Mucosa of stomach (tissue), 1 donor: ENCODE data around the gene CEP131.
"Not testable (repeated sequence)": the region's sequence is repeated elsewhere in the genome, so short reads cannot be mapped to it uniquely, and the experiment has no call there.

Experiments
- H3K27me3 ChIP-seq: one replicate; pipeline ENCODE4 v1.7.0; 2013; ENCODE audit warnings: mild to moderate bottlenecking, low read length; ENCODE audit not compliant: control insufficient read depth, insufficient read depth
- H3K36me3 ChIP-seq: one replicate; pipeline ENCODE4 v1.7.0; 2013; ENCODE audit warnings: low read length; ENCODE audit not compliant: control insufficient read depth, insufficient read depth
- H3K4me1 ChIP-seq: one replicate; pipeline ENCODE4 v1.7.0; 2013; ENCODE audit warnings: mild to moderate bottlenecking, low read length; ENCODE audit not compliant: control insufficient read depth, insufficient read depth
- H3K4me3 ChIP-seq: one replicate; pipeline ENCODE4 v1.7.0; 2013; ENCODE audit warnings: low read length
- H3K9ac ChIP-seq: one replicate; pipeline ENCODE4 v1.7.0; 2013; ENCODE audit warnings: mild to moderate bottlenecking, low read length, moderate library complexity
- H3K9me3 ChIP-seq: one replicate; pipeline ENCODE4 v1.7.0; 2013; ENCODE audit warnings: mild to moderate bottlenecking, low read length, moderate library complexity; ENCODE audit not compliant: control insufficient read depth
- donor health status: Pancreatic carcinoma.

Gene CEP131

DNA sequence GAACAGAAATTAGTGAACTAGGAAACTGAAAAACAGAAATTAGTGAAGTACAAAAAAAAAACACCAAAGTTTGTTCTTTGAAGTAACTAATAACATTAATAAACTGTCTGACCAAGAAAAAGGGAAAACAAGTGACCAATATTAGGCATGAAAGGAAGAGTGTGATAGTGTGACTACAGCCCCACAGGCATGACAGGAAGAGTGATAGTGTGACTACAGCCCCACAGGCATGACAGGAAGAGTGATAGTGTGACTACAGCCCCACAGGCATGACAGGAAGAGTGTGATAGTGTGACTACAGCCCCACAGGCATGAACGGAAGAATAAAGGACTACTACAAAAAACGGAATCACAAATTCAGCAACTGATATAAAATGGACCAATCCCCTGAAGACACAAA, 4.9 kb upstream of the CEP131 start:
- not testable (repeated sequence) for H3K36me3 ChIP-seq, H3K4me3 ChIP-seq

GRCh38 chr17:81223762-81224130, 981 bp upstream of the CEP131 start:
- no peaks in the 10 kb centered on the region for H3K9me3 ChIP-seq
- no peak overlapping the region for H3K9ac ChIP-seq
- no peaks in the 10 kb centered on the region for H3K36me3 ChIP-seq
- H3K4me3 ChIP-seq: no peak overlapping the region
- H3K4me1 ChIP-seq: peaks cover 17% of the 10 kb centered on the region
- H3K27me3 ChIP-seq: peaks cover 5% of the 10 kb centered on the region

More for the DNA sequence above, 4.9 kb upstream of the CEP131 start:
- H3K9ac ChIP-seq, H3K9me3 ChIP-seq, H3K4me1 ChIP-seq, H3K27me3 ChIP-seq: not testable (repeated sequence)

DNA sequence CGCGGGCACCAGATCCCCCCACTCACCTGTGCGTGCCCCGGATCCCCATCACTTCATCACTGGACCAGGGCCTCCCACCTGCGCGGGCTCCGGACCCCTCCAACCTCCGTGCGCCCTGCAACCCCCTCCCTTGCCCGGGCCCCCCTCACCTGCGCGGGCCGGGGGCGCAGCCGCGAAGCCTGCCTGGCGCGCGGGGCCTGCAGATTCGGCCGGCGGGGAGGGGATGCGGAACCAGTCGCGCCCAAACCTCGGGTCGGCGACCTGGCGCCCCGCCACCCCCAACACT, 202 bp downstream of the CEP131 start:
- no peaks in the 10 kb centered on the region for H3K9me3 ChIP-seq
- peak overlapping the region; percentile 55 for H3K9ac ChIP-seq
- H3K27me3 ChIP-seq: peaks cover 5% of the 10 kb centered on the region
- peak overlapping the region; percentile 60 for H3K4me3 ChIP-seq
- no peaks in the 10 kb centered on the region for H3K36me3 ChIP-seq
- H3K4me1 ChIP-seq: peaks cover 17% of the 10 kb centered on the region

GRCh38 chr17:81221842-81222619, 734 bp downstream of the CEP131 start:
- peaks cover 5% of the 10 kb centered on the region for H3K27me3 ChIP-seq
- peak overlapping the region; percentile 55 for H3K9ac ChIP-seq
- no peaks in the 10 kb centered on the region for H3K9me3 ChIP-seq
- peak overlapping the region; percentile 60 for H3K4me3 ChIP-seq
- H3K36me3 ChIP-seq: no peaks in the 10 kb centered on the region
- H3K4me1 ChIP-seq: peaks cover 17% of the 10 kb centered on the region

DNA sequence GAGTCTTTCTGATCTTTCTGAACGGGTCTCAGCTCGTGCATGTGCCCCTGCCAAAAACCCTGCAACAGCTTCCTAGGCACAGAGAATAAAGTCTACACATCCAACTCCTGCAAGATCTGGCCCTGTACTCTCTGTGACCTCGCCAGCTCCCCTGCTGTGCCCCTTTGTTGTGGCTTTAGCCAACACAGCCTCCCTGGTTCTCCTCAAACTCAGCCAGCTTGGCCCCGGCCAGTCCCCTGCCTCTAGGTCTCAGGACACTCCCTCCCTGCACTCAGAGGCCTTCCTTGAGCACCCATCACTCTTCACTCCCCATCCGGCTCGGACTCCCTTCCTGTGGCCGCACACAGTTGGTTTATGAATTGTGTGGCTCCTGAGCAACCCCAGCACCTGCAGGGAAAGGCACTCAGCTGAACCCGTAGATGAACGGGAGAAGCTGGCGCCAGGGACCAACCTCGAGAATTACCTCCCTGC, 1.4 kb downstream of the CEP131 start:
- Histone ChIP-seq H3K4me1 (peaks cover 17% of the 10 kb centered on the region), H3K4me3 (peak overlapping the region; percentile 60), H3K27me3 (peaks cover 5% of the 10 kb centered on the region), H3K9me3 (no peaks in the 10 kb centered on the region), H3K36me3 (no peaks in the 10 kb centered on the region), H3K9ac (no peak overlapping the region)

- H3K36me3 ChIP-seq: no peaks in the 10 kb centered on the region
- H3K4me1 ChIP-seq: peaks cover 17% of the 10 kb centered on the region
- H3K4me3 ChIP-seq: no peak overlapping the region
- peaks cover 5% of the 10 kb centered on the region for H3K27me3 ChIP-seq
- H3K9me3 ChIP-seq: no peaks in the 10 kb centered on the region
- no peak overlapping the region for H3K9ac ChIP-seq
Measured at GRCh38 chr17:81219476-81220180, 3.1 kb downstream of the CEP131 start.

- H3K4me1 ChIP-seq: peaks cover 17% of the 10 kb centered on the region
- H3K9ac ChIP-seq: no peak overlapping the region
- peaks cover 5% of the 10 kb centered on the region for H3K27me3 ChIP-seq
- no peaks in the 10 kb centered on the region for H3K9me3 ChIP-seq
- no peak overlapping the region for H3K4me3 ChIP-seq
- no peaks in the 10 kb centered on the region for H3K36me3 ChIP-seq
Measured at GRCh38 chr17:81218991-81219390, 3.8 kb downstream of the CEP131 start.

DNA sequence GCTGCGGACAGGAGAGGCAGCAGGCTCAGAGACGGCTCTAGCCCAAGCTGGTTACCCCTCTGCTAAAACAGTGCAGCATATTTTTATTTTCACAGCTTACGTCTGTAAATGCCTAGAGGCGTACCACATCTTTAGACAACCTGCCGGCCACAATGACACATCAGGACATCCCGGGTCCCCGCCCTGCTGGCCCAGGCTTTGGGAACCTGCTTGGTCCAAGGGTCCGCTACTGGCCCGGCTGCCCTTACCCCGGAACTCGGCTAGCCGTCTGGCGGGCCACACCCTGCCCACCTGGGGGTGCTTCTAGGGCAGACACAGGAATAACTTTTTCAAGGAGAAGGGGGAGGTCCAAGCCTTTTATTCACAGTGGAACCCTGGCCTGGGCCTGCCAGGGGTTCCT, 4.3 kb downstream of the CEP131 start:
- H3K36me3 ChIP-seq: no peaks in the 10 kb centered on the region
- peaks cover 13% of the 10 kb centered on the region for H3K4me1 ChIP-seq
- no peak overlapping the region for H3K9ac ChIP-seq
- no peak overlapping the region for H3K4me3 ChIP-seq
- H3K9me3 ChIP-seq: no peaks in the 10 kb centered on the region
- H3K27me3 ChIP-seq: peaks cover under 1% of the 10 kb centered on the region

GRCh38 chr17:81217491-81217890, 5.3 kb downstream of the CEP131 start:
- no peaks in the 10 kb centered on the region for H3K36me3 ChIP-seq
- no peaks in the 10 kb centered on the region for H3K27me3 ChIP-seq
- no peaks in the 10 kb centered on the region for H3K9me3 ChIP-seq
- peaks cover 11% of the 10 kb centered on the region for H3K4me1 ChIP-seq
- H3K4me3 ChIP-seq: no peak overlapping the region
- H3K9ac ChIP-seq: no peak overlapping the region

DNA sequence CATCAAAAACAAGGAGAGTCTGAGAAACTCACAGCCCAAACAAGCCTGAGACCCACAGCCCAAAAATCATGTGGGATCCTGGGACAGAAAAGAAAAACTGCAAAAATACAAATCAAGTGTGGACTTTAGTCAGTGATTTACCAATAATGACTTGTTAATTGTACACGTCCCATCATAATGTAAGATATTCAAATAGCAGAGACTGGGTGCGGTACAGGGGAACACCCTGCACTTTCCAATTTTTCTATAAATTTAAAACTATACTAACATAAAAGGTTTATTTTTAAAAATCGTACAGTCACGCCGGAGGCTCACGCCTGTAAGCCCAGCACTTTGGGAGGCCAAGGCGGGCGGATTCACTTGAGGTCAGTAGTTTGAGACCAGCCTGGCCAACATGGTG, 8.8 kb downstream of the CEP131 start:
- Histone ChIP-seq H3K36me3 (no peaks in the 10 kb centered on the region), H3K4me3 (no peak overlapping the region), H3K4me1 (no peaks in the 10 kb centered on the region), H3K9me3 (no peaks in the 10 kb centered on the region), H3K9ac (no peak overlapping the region), H3K27me3 (no peaks in the 10 kb centered on the region)

GRCh38 chr17:81212365-81212764, 10.4 kb downstream of the CEP131 start:
- Histone ChIP-seq H3K4me3 (no peak overlapping the region), H3K27me3 (no peaks in the 10 kb centered on the region), H3K4me1 (no peaks in the 10 kb centered on the region), H3K9me3 (no peaks in the 10 kb centered on the region), H3K9ac (no peak overlapping the region), H3K36me3 (no peaks in the 10 kb centered on the region)

DNA sequence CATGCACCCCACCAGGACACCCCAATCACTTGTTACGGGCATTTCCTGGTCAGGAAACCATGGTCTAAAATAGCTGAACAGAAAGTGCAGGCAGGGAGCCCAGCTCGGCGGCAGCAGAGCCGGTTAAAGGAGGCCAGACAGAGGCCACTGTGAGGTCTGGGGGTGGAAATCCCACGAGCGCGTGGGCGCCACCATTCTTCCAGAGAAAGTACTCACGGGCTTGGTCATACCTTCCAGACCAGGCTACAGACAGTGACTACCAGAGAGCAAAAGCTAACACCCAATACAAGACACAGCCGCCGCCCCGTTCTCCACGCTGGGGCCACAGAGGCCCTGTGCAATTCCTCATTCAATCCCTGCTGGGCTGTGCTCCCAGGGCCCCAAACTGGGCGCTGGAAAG, 11.9 kb downstream of the CEP131 start:
- no peaks in the 10 kb centered on the region for H3K36me3 ChIP-seq
- no peaks in the 10 kb centered on the region for H3K9me3 ChIP-seq
- no peak overlapping the region for H3K4me3 ChIP-seq

More for the DNA sequence above, 11.9 kb downstream of the CEP131 start:
- Histone ChIP-seq H3K4me1 (no peaks in the 10 kb centered on the region), H3K9ac (no peak overlapping the region), H3K27me3 (no peaks in the 10 kb centered on the region)
